GM21825 (cell line): Measurements from ENCODE around the gene IGSF1.
"Not testable (repeated sequence)": the region's sequence is repeated elsewhere in the genome, so short reads cannot be mapped to it uniquely, and the experiment has no call there.

ENCODE experiments used
- ATAC-seq: cut with Tn5 transposase; IDR thresholded peaks from one replicate; pipeline ENCODE4 v1.9.1; 2021; ENCODE audit warnings: mild to moderate bottlenecking, moderate library complexity; ENCODE audit not compliant: unreplicated experiment

Gene IGSF1

GRCh38 chrX:131271274-131271673 is 17.8 kb downstream of the IGSF1 start:
- ATAC-seq, result no peak

GRCh38 chrX:131270080-131270479 is 19.0 kb downstream of the IGSF1 start:
- ATAC-seq, result no peak

- no peak for ATAC-seq
Measured at GRCh38 chrX:131264665-131265064, 24.4 kb downstream of the IGSF1 start.

- no peak for ATAC-seq
Measured at GRCh38 chrX:131264053-131264452, 25.1 kb downstream of the IGSF1 start.

- no peak for ATAC-seq
Measured at GRCh38 chrX:131262738-131263679, 26.1 kb downstream of the IGSF1 start.

GRCh38 chrX:131262200-131262599 is 26.9 kb downstream of the IGSF1 start:
- no peak for ATAC-seq

GRCh38 chrX:131257367-131257766 is 31.7 kb downstream of the IGSF1 start:
- no peak for ATAC-seq

GRCh38 chrX:131250984-131251738 is 37.9 kb downstream of the IGSF1 start:
- not testable (repeated sequence) for ATAC-seq

- no peak for ATAC-seq
Measured at GRCh38 chrX:131239057-131239456, 50.0 kb downstream of the IGSF1 start.

- ATAC-seq, result no peak
Measured at GRCh38 chrX:131237363-131237762, 51.7 kb downstream of the IGSF1 start.

GRCh38 chrX:131235768-131236545 is 53.1 kb downstream of the IGSF1 start:
- no peak for ATAC-seq

- no peak for ATAC-seq
Measured at GRCh38 chrX:131227608-131228007, 61.5 kb downstream of the IGSF1 start.

- no peak for ATAC-seq
Measured at GRCh38 chrX:131226591-131226990, 62.5 kb downstream of the IGSF1 start.

GRCh38 chrX:131225078-131225477 is 64.0 kb downstream of the IGSF1 start:
- no peak for ATAC-seq
